Measurements from ENCODE around the gene DIAPH3. TPM values are rescaled to one million over a fixed set of nuclear protein-coding genes. Genes with fewer than 3 reads are reported as not detected.
A peak's percentile ranks its signal among the peaks of the same experiment; 100 is the strongest.

DIAPH3 gene
- polyA plus RNA-seq, 3 donors, result 0.04 to 0.09 TPM; not detected in 1

- Mint-ChIP-seq H3K36me3 (peaks cover 0 to 6% of the 10 kb centered on the region in 2 donors), H3K27me3 (ENCODE audit: low read depth in 3 of 3) (peaks cover 0 to 6% (median 0%) of the 10 kb centered on the region in 3 donors), H3K4me3 (no peak overlapping the region), H3K4me1 (peaks cover 18% of the 10 kb centered on the region), H3K27ac (no peak overlapping the region), H3K9me3 (peaks cover 0 to 2% (median 0%) of the 10 kb centered on the region in 7 donors)
- Histone ChIP-seq H3K27ac (ENCODE audit: low read depth in 1 of 2, low read length in 2 of 2) (no peak overlapping the region), H2AFZ (ENCODE audit: insufficient read depth, low read depth, low read length, poor library complexity, severe bottlenecking) (peak overlapping the region; percentile 29), H3K36me3 (replicated peaks in 1 of 2; ENCODE audit: control insufficient read depth in 1 of 2, insufficient read depth in 2 of 2, low read length in 2 of 2) (no peaks in the 10 kb centered on the region), H3K9ac (ENCODE audit: insufficient read depth, low read length, poor library complexity, severe bottlenecking) (no peak overlapping the region), H4K20me1 (ENCODE audit: insufficient read depth, low read length) (no peaks in the 10 kb centered on the region), H3K9me3 (replicated peaks in 1 of 2; ENCODE audit: control insufficient read depth in 1 of 2, insufficient read depth in 1 of 2, low read length in 2 of 2) (no peaks in the 10 kb centered on the region), H3K27me3 (ENCODE audit: control insufficient read depth in 2 of 2, insufficient read depth in 2 of 2, low read length in 2 of 2) (no peaks in the 10 kb centered on the region), H3K4me1 (ENCODE audit: control insufficient read depth in 1 of 2, insufficient read depth in 2 of 2, low read length in 2 of 2) (peaks cover 13 to 14% of the 10 kb centered on the region in 2 donors), H3K4me2 (replicated peaks; ENCODE audit: extremely low read depth, low read length, poor library complexity, severe bottlenecking) (no peak overlapping the region), H3K79me2 (ENCODE audit: insufficient read depth, low read length) (peaks cover 38% of the 10 kb centered on the region), H3K4me3 (replicated peaks in 1 of 3; ENCODE audit: low read depth in 2 of 3, low read length in 3 of 3) (no peak overlapping the region)
- no peak for DNase-seq
- TF ChIP-seq CTCF (IDR thresholded peaks at IDR 0.05), result no peak
- intact Hi-C loops (cut with micrococcal nuclease), result loop anchor here in 1 of 2 donors (5.0 kb wide), 1 partner anchor 235 kb away; the partner anchor contains the start of gene TDRD3
Measured at GRCh38 chr13:60162096-60162495, 1.6 kb downstream of the DIAPH3 start.

DNA sequence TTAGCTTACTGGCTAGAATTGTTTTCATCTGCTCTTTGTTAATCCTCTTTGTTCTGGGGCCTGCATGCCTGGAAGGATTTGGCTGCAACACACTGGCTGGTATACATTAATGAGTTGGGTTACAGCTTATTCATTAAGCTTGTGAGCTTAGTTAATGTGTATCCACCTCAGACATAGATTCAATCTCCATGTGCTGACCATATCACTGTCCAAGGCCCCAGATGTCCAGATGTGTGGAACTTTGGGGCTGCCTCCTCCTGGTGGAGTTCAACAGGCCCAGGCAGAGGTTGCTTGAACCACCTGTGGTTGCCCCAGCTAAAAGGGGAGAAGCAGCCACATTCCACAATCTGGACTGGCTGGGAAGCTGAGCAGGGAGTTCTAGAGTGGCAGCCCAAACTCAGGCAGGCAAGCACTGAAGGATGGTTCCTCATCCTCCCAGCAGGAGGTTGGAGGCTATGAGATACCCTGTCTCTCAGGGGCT, 5.4 kb downstream of the DIAPH3 start:
- intact Hi-C loops (cut with micrococcal nuclease), result no loop called here
- peaks cover 5 to 6% of the 10 kb centered on the region in 2 donors for H3K36me3 Mint-ChIP-seq
- Histone ChIP-seq H3K4me3 (replicated peaks in 1 of 3; ENCODE audit: low read depth in 2 of 3, low read length in 3 of 3) (no peak overlapping the region), H3K79me2 (ENCODE audit: insufficient read depth, low read length) (peaks cover 39% of the 10 kb centered on the region), H3K4me2 (replicated peaks; ENCODE audit: extremely low read depth, low read length, poor library complexity, severe bottlenecking) (no peak overlapping the region), H3K4me1 (ENCODE audit: control insufficient read depth in 1 of 2, insufficient read depth in 2 of 2, low read length in 2 of 2) (peaks cover 3% of the 10 kb centered on the region in 2 donors), H3K27me3 (ENCODE audit: control insufficient read depth in 2 of 2, insufficient read depth in 2 of 2, low read length in 2 of 2) (no peaks in the 10 kb centered on the region), H3K9ac (ENCODE audit: insufficient read depth, low read length, poor library complexity, severe bottlenecking) (no peak overlapping the region), H4K20me1 (ENCODE audit: insufficient read depth, low read length) (no peaks in the 10 kb centered on the region), H3K36me3 (replicated peaks in 1 of 2; ENCODE audit: control insufficient read depth in 1 of 2, insufficient read depth in 2 of 2, low read length in 2 of 2) (no peaks in the 10 kb centered on the region), H3K9me3 (replicated peaks in 1 of 2; ENCODE audit: control insufficient read depth in 1 of 2, insufficient read depth in 1 of 2, low read length in 2 of 2) (no peaks in the 10 kb centered on the region), H3K27ac (ENCODE audit: low read depth in 1 of 2, low read length in 2 of 2) (no peak overlapping the region), H2AFZ (ENCODE audit: insufficient read depth, low read depth, low read length, poor library complexity, severe bottlenecking) (no peak overlapping the region)
- no peak for DNase-seq
- no peak for TF ChIP-seq CTCF (IDR thresholded peaks at IDR 0.05)
- H3K27me3 Mint-ChIP-seq (ENCODE audit: low read depth in 3 of 3), result peaks cover 0 to 2% (median 0%) of the 10 kb centered on the region in 3 donors
- peaks cover 7% of the 10 kb centered on the region for H3K4me1 Mint-ChIP-seq
- H3K9me3 Mint-ChIP-seq, result peaks cover 0 to 2% (median 0%) of the 10 kb centered on the region in 7 donors
- H3K4me3 Mint-ChIP-seq, result no peak overlapping the region
- H3K27ac Mint-ChIP-seq, result no peak overlapping the region

All from CD14-positive monocyte (primary cell).